ENCODE measurements around the gene OTUD4. TPM values are rescaled to one million over a fixed set of nuclear protein-coding genes. Genes with fewer than 3 reads are reported as not detected.

OTUD4 gene
- total and polyA plus RNA-seq, 4 experiments from 2014 or later = 10.2 to 61.3 (median 40.4) TPM

DNA sequence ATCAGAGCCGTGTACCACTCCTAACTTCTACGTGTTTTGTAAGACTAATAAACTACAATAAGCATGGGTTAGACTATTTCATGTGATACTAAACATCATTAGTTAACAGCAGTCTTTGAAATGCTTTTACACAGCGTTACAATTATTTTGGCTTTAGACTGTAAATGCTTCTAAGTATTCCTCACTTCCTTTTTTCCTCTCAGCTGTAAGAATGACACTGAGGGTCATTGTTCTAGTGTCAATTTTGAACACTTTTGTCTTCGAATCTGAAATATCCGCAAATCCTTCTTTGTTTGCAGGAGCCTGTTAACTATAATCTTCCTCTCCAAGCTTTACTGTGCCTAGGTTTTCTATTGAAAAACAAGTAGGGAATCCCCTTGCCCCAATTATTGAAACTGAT lies 80.7 kb downstream of the OTUD4 start:
- Mint-ChIP-seq H3K9me3 (peaks cover 0 to 3% (median 0%) of the 10 kb centered on the region in 8 donors), H3K36me3 (peaks cover 8 to 31% of the 10 kb centered on the region in 2 donors), H3K27me3 (no peaks in the 10 kb centered on the region), H3K4me3 (peak overlapping the region; percentile 91 to 98 (median 97)), H3K27ac (peak overlapping the region in 6 of 7 donors; percentile 76 to 99 (median 98)), H3K4me1 (peaks cover 27 to 43% (median 30%) of the 10 kb centered on the region in 4 donors)
- intact Hi-C loops (cut with micrococcal nuclease) = loop anchor here (2.0 to 10.0 kb wide), 4 partner anchors 19 to 1915 kb away; partner anchors contain the start of genes LSM6 and USP38
- peak overlapping the region; percentile 83 for H3K27ac ChIP-seq (ENCODE audit: low read depth, low read length)
- no peak for DNase-seq
- H3K36me3 ChIP-seq (ENCODE audit: insufficient read depth, low read length) = no peaks in the 10 kb centered on the region
- peak overlapping the region in 1 of 2 donors; percentile 96 for H3K4me3 ChIP-seq (ENCODE audit: low read length in 2 of 2)
- ChIA-PET CTCF (ENCODE audit: partially characterized antibody) (interaction anchor here (1.6 kb wide), 1 partner anchor 26 kb away, joined by 5 read pairs; no protein-coding TSS in a partner anchor), POLR2A (ENCODE audit: partially characterized antibody) (interaction anchor here (0.6 to 3.0 kb wide), 8 partner anchors 9 to 1997 kb away, joined by 3 to 51 read pairs (median 11); partner anchors contain the start of genes MMAA and OTUD4)
- H3K9me3 ChIP-seq (ENCODE audit: control insufficient read depth in 1 of 2, low read length in 2 of 2) = no peaks in the 10 kb centered on the region
- peaks cover 64% of the 10 kb centered on the region for H3K4me1 ChIP-seq (ENCODE audit: insufficient read depth, low read length)
- H3K27me3 ChIP-seq (ENCODE audit: insufficient read depth, low read length) = no peaks in the 10 kb centered on the region

GRCh38 chr4:145098675-145099037 lies 81.7 kb downstream of the OTUD4 start:
- Mint-ChIP-seq H3K27ac (peak overlapping the region; percentile 97 to 99 (median 99)), H3K27me3 (no peaks in the 10 kb centered on the region), H3K36me3 (peaks cover 18 to 38% of the 10 kb centered on the region in 2 donors), H3K4me3 (peak overlapping the region; percentile 91 to 98 (median 97)), H3K9me3 (peaks cover 0 to 3% (median 0%) of the 10 kb centered on the region in 8 donors), H3K4me1 (peaks cover 23 to 47% (median 32%) of the 10 kb centered on the region in 4 donors)
- Histone ChIP-seq H3K4me1 (ENCODE audit: insufficient read depth, low read length) (peaks cover 59% of the 10 kb centered on the region), H3K36me3 (ENCODE audit: insufficient read depth, low read length) (peaks cover 8% of the 10 kb centered on the region), H3K27me3 (ENCODE audit: insufficient read depth, low read length) (no peaks in the 10 kb centered on the region), H3K9me3 (ENCODE audit: control insufficient read depth in 1 of 2, low read length in 2 of 2) (no peaks in the 10 kb centered on the region), H3K4me3 (ENCODE audit: low read length in 2 of 2) (peak overlapping the region; percentile 82 to 96), H3K27ac (ENCODE audit: low read depth, low read length) (peak overlapping the region; percentile 83)
- ChIA-PET POLR2A (ENCODE audit: partially characterized antibody) (interaction anchor here (0.6 to 3.0 kb wide), 15 partner anchors 10 to 1584 kb away, joined by 3 to 51 read pairs (median 5); partner anchors contain the start of genes MMAA, OTUD4 and SMARCA5), CTCF (ENCODE audit: partially characterized antibody) (interaction anchor here (1.3 to 2.2 kb wide), 5 partner anchors 27 to 520 kb away, joined by 4 to 10 read pairs (median 5); partner anchors contain the start of genes MMAA and OTUD4)
- peak in 1 of 5 donors; percentile 73 for DNase-seq
- intact Hi-C loops (cut with micrococcal nuclease) = loop anchor here (1.0 to 10.0 kb wide), 7 partner anchors 20 to 1914 kb away; partner anchors contain the start of genes LSM6, MMAA, OTUD4 and SMARCA5

DNA sequence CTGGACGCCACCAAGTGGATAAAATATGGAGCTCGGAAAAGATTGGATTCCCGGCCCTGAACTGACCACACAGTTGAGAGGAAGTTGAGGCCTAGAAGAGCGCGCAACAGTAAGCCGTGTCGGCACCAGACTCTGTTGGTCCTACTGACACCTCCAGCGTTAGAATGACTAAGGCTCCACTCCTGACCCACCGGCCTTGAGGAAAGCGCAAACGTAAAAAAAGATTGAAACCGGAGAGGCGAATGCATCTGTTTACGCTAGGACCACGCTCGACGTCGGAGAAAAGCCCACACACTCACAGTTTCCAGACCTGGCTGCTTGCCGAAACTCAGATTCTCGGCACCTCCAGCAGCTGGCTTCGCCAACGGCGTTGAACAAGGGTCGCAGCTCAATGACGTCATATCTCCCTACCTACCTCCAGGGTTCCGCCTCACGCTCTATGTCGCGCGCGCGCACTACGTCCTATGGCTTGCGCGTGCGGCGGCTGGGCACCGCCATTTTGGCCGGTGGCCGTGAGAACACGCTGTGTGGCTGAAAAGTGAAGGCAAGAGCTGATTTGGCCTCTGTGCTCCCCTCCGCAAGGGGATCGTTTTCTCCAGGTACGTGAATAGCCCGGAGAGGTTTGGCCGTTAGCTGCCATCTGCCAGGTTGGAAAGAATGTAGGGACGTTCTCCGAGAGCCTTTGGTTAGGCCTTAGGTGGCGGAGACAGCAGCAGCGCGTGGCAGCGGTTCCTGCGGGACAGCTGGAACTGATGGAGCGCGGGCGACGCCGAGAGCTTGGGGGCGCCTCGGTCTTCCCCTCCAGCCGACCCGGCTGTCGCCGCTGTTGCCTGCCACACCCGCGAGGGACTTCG lies 82.3 kb downstream of the OTUD4 start, which contains the start of the genes ABCE1 and ANAPC10:
ABCE1 (plus strand) TSS at position 491 of the 854 bp plus-strand sequence. CDS start 6,102 bp downstream, outside the sequence.
ANAPC10 (minus strand) TSS at position 376 of the 854 bp plus-strand sequence. CDS start 2,097 bp downstream, outside the sequence.
- H3K9me3 ChIP-seq (ENCODE audit: control insufficient read depth in 1 of 2, low read length in 2 of 2) = no peaks in the 10 kb centered on the region
- H3K27ac Mint-ChIP-seq = peak within 1 kb of the TSS; percentile 97 to 99 (median 99)
- H3K27me3 ChIP-seq (ENCODE audit: insufficient read depth, low read length) = no peaks in the 10 kb centered on the region
- peak within 1 kb of the TSS; percentile 83 for H3K27ac ChIP-seq (ENCODE audit: low read depth, low read length)
- ChIA-PET CTCF (ENCODE audit: partially characterized antibody) (interaction anchor here (1.3 to 2.2 kb wide), 5 partner anchors 27 to 520 kb away, joined by 4 to 10 read pairs (median 5); partner anchors contain the start of genes MMAA and OTUD4), POLR2A (ENCODE audit: partially characterized antibody) (interaction anchor here (0.6 to 3.0 kb wide), 16 partner anchors 13 to 1584 kb away, joined by 3 to 51 read pairs (median 4); partner anchors contain the start of genes MMAA, OTUD4 and SMARCA5)
- peaks cover 0 to 6% (median 1%) of the 10 kb centered on the region in 8 donors for H3K9me3 Mint-ChIP-seq
- intact Hi-C loops (cut with micrococcal nuclease) = loop anchor here (1.0 to 10.0 kb wide), 7 partner anchors 21 to 1913 kb away; partner anchors contain the start of genes LSM6, MMAA, OTUD4 and SMARCA5
- H3K4me3 Mint-ChIP-seq = peak within 1 kb of the TSS; percentile 91 to 98 (median 97)
- H3K4me3 ChIP-seq (ENCODE audit: low read length in 2 of 2) = peak within 1 kb of the TSS; percentile 82 to 96
- H3K4me1 ChIP-seq (ENCODE audit: insufficient read depth, low read length) = peaks cover 52% of the 10 kb centered on the region
- DNase-seq = peak; percentile 92 to 98 (median 95)
- H3K4me1 Mint-ChIP-seq = peaks cover 20 to 47% (median 35%) of the 10 kb centered on the region in 4 donors
- H3K36me3 Mint-ChIP-seq = peaks cover 24 to 44% of the 10 kb centered on the region in 2 donors
- H3K27me3 Mint-ChIP-seq = no peaks in the 10 kb centered on the region
- peaks cover 10% of the 10 kb centered on the region for H3K36me3 ChIP-seq (ENCODE audit: insufficient read depth, low read length)

GRCh38 chr4:145097331-145097820 lies 83.0 kb downstream of the OTUD4 start:
- Mint-ChIP-seq H3K27ac (peak overlapping the region; percentile 97 to 99 (median 99)), H3K9me3 (peaks cover 0 to 6% (median 1%) of the 10 kb centered on the region in 8 donors), H3K36me3 (peaks cover 31 to 50% of the 10 kb centered on the region in 2 donors), H3K27me3 (no peaks in the 10 kb centered on the region), H3K4me3 (peak overlapping the region; percentile 91 to 98 (median 97)), H3K4me1 (peaks cover 22 to 47% (median 41%) of the 10 kb centered on the region in 4 donors)
- Histone ChIP-seq H3K36me3 (ENCODE audit: insufficient read depth, low read length) (peaks cover 17% of the 10 kb centered on the region), H3K4me3 (ENCODE audit: low read length in 2 of 2) (peak overlapping the region; percentile 82 to 96), H3K9me3 (ENCODE audit: control insufficient read depth in 1 of 2, low read length in 2 of 2) (no peaks in the 10 kb centered on the region), H3K27me3 (ENCODE audit: insufficient read depth, low read length) (no peaks in the 10 kb centered on the region), H3K27ac (ENCODE audit: low read depth, low read length) (peak overlapping the region; percentile 83), H3K4me1 (ENCODE audit: insufficient read depth, low read length) (peaks cover 46% of the 10 kb centered on the region)
- ChIA-PET CTCF (ENCODE audit: partially characterized antibody) (interaction anchor here (1.3 to 2.2 kb wide), 3 partner anchors 82 to 521 kb away, joined by 4 to 10 read pairs (median 6); partner anchors contain the start of genes MMAA and OTUD4), POLR2A (ENCODE audit: partially characterized antibody) (interaction anchor here (0.9 to 3.0 kb wide), 12 partner anchors 14 to 1538 kb away, joined by 3 to 51 read pairs (median 5); partner anchors contain the start of genes MMAA and OTUD4)
- intact Hi-C loops (cut with micrococcal nuclease) = loop anchor here (10.0 kb wide), 1 partner anchor 1077 kb away; the partner anchor contains the start of gene LSM6
- DNase-seq = no peak

DNA sequence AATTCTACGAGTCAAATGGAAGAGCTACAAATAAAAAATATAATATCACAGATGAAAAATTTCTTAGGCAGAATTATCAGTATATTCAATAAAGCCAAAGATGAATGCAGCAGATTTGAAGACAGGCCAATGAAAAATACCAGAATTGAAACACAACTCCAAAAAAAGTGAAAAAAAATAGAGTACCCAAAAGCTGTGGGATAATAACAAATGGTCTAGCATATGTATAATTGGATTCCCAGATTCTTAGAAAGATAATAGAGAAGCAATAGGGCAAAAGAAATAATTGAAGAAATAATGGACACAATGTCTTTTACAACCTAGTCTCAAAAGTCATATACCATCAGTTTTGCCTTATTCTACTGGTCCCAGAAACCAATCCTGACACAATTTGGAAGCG lies 86.8 kb downstream of the OTUD4 start:
- H3K36me3 Mint-ChIP-seq = peaks cover 57 to 68% of the 10 kb centered on the region in 2 donors
- no peak overlapping the region for H3K4me3 ChIP-seq (ENCODE audit: low read length in 2 of 2)
- peaks cover 11% of the 10 kb centered on the region for H3K4me1 ChIP-seq (ENCODE audit: insufficient read depth, low read length)
- H3K27ac ChIP-seq (ENCODE audit: low read depth, low read length) = no peak overlapping the region
- DNase-seq = no peak
- H3K9me3 Mint-ChIP-seq = peaks cover 0 to 6% (median 1%) of the 10 kb centered on the region in 8 donors
- CTCF ChIA-PET (ENCODE audit: partially characterized antibody) = no interaction called here
- no peaks in the 10 kb centered on the region for H3K27me3 ChIP-seq (ENCODE audit: insufficient read depth, low read length)
- no peaks in the 10 kb centered on the region for H3K27me3 Mint-ChIP-seq
- POLR2A ChIA-PET (ENCODE audit: partially characterized antibody) = no interaction called here
- peaks cover 25% of the 10 kb centered on the region for H3K36me3 ChIP-seq (ENCODE audit: insufficient read depth, low read length)
- peak overlapping the region in 1 of 7 donors; percentile 62 for H3K27ac Mint-ChIP-seq
- intact Hi-C loops (cut with micrococcal nuclease) = loop anchor here (10.0 kb wide), 1 partner anchor 1081 kb away; the partner anchor contains the start of gene LSM6
- H3K9me3 ChIP-seq (ENCODE audit: control insufficient read depth in 1 of 2, low read length in 2 of 2) = no peaks in the 10 kb centered on the region
- H3K4me1 Mint-ChIP-seq = peaks cover 23 to 58% (median 35%) of the 10 kb centered on the region in 4 donors
- no peak overlapping the region for H3K4me3 Mint-ChIP-seq

GRCh38 chr4:145090380-145090779 lies 90.0 kb downstream of the OTUD4 start:
- H3K4me1 ChIP-seq (ENCODE audit: insufficient read depth, low read length) = no peaks in the 10 kb centered on the region
- intact Hi-C loops (cut with micrococcal nuclease) = loop anchor here (10.0 kb wide), 1 partner anchor 1084 kb away; the partner anchor contains the start of gene LSM6
- POLR2A ChIA-PET (ENCODE audit: partially characterized antibody) = no interaction called here
- H3K27ac Mint-ChIP-seq = peak overlapping the region in 1 of 7 donors; percentile 3
- no peak for DNase-seq
- no peak overlapping the region for H3K4me3 ChIP-seq (ENCODE audit: low read length in 2 of 2)
- H3K27me3 ChIP-seq (ENCODE audit: insufficient read depth, low read length) = no peaks in the 10 kb centered on the region
- no peaks in the 10 kb centered on the region for H3K27me3 Mint-ChIP-seq
- CTCF ChIA-PET (ENCODE audit: partially characterized antibody) = no interaction called here
- H3K4me1 Mint-ChIP-seq = peaks cover 18 to 48% (median 25%) of the 10 kb centered on the region in 4 donors
- peaks cover 77 to 78% of the 10 kb centered on the region in 2 donors for H3K36me3 Mint-ChIP-seq
- H3K36me3 ChIP-seq (ENCODE audit: insufficient read depth, low read length) = peaks cover 25% of the 10 kb centered on the region
- no peaks in the 10 kb centered on the region for H3K9me3 ChIP-seq (ENCODE audit: control insufficient read depth in 1 of 2, low read length in 2 of 2)
- H3K4me3 Mint-ChIP-seq = no peak overlapping the region
- H3K27ac ChIP-seq (ENCODE audit: low read depth, low read length) = no peak overlapping the region
- H3K9me3 Mint-ChIP-seq = peaks cover 0 to 6% (median 1%) of the 10 kb centered on the region in 8 donors
